Measurements from ENCODE around the gene MIDN. TPM values are rescaled to one million over a fixed set of nuclear protein-coding genes. Genes with fewer than 3 reads are reported as not detected.

MIDN gene
- total RNA-seq, 1 donor, result 23.2 TPM

- no peak for TF ChIP-seq CTCF (IDR thresholded peaks at IDR 0.05; ENCODE audit: insufficient read depth, low read length)
- no peak for DNase-seq (ENCODE audit: low read depth)
- H3K4me3 ChIP-seq (ENCODE audit: low read depth, low read length), result no peak overlapping the region
These were observed 36.1 kb downstream of the MIDN start for GRCh38 chr19:1284293-1284978.

- DNase-seq (ENCODE audit: low read depth), result no peak
- H3K4me3 ChIP-seq (ENCODE audit: low read depth, low read length), result no peak overlapping the region
- no peak for TF ChIP-seq CTCF (IDR thresholded peaks at IDR 0.05; ENCODE audit: insufficient read depth, low read length)
These were observed 36.8 kb downstream of the MIDN start for GRCh38 chr19:1284979-1285736.

GRCh38 chr19:1285737-1286360 is 37.5 kb downstream of the MIDN start, which contains the start of gene EFNA2:
EFNA2 (plus strand) TSS chr19:1285873; CDS start chr19:1286169, 296 bp downstream.
- TF ChIP-seq CTCF (IDR thresholded peaks at IDR 0.05; ENCODE audit: insufficient read depth, low read length), result no peak
- H3K4me3 ChIP-seq (ENCODE audit: low read depth, low read length), result peak within 1 kb of the TSS; percentile 28
- DNase-seq (ENCODE audit: low read depth), result no peak

GRCh38 chr19:1286487-1287353 is 38.3 kb downstream of the MIDN start:
- no peak for DNase-seq (ENCODE audit: low read depth)
- no peak overlapping the region for H3K4me3 ChIP-seq (ENCODE audit: low read depth, low read length)
- no peak for TF ChIP-seq CTCF (IDR thresholded peaks at IDR 0.05; ENCODE audit: insufficient read depth, low read length)

GRCh38 chr19:1287354-1288225 is 39.2 kb downstream of the MIDN start:
- no peak overlapping the region for H3K4me3 ChIP-seq (ENCODE audit: low read depth, low read length)
- DNase-seq (ENCODE audit: low read depth), result no peak
- TF ChIP-seq CTCF (IDR thresholded peaks at IDR 0.05; ENCODE audit: insufficient read depth, low read length), result no peak
